Sciatic nerve (tissue), 2 donors: ENCODE results near the gene ZYX. TPM values are rescaled to one million over a fixed set of nuclear protein-coding genes. Genes with fewer than 3 reads are reported as not detected.

Experiments used
- ATAC-seq: fragments of 200-7000 bp; cut with Tn5 transposase; one replicate; pipeline ENCODE4 v1.9.1; 2020; ENCODE audit warnings: mild to moderate bottlenecking, moderate library complexity
- DNase-seq: peaks from one replicate; pipeline ENCODE4 v3.0.0-alpha.2; 2020; ENCODE audit warnings: low spot score
- intact Hi-C: fragments of 100-400 bp; cut with DNase I; formaldehyde crosslinking; loops from one replicate; pipeline ENCODE4 v1.14.2; 2022
- microRNA-seq: library from miRNA; unstranded; fragments of <30 nt; microRNA quantifications from one replicate; pipeline ENCODE4 v1.2.0, GENCODE V29; 2020
- total RNA-seq: library from RNA; stranded (reverse); fragmentation: NEBNext Ultra II Directional; extraction: Animal tissue kit (Norgen Biotek cat#: 25700); gene quantifications from one replicate; pipeline ENCODE4 v1.2.1, GENCODE V29; 2021
- donor health status: DM: no; HTN: no; CAD: no.
- donor health status: DM: no; HTN: no; CAD: no.

The ZYX gene
- total RNA-seq, 1 donor from 2014 or later, result 178 TPM

GRCh38 chr7:143431109-143431508 is 50.0 kb downstream of the ZYX start:
- no peak for ATAC-seq
- intact Hi-C loops, result no loop called here
- no peak for DNase-seq

- intact Hi-C loops, result no loop called here
- no peak for ATAC-seq
- DNase-seq, result no peak
Observed at GRCh38 chr7:143433759-143434158, 52.6 kb downstream of the ZYX start.

- ATAC-seq, result no peak
- intact Hi-C loops, result no loop called here
- DNase-seq, result no peak
Observed at GRCh38 chr7:143434660-143435059, 53.5 kb downstream of the ZYX start.

- ATAC-seq (no peak), DNase-seq (no peak)
- intact Hi-C loops, result no loop called here
Observed at GRCh38 chr7:143435266-143435665, 54.1 kb downstream of the ZYX start.

- DNase-seq, result no peak
- intact Hi-C loops, result no loop called here
- no peak for ATAC-seq
Observed at GRCh38 chr7:143436325-143436946, 55.3 kb downstream of the ZYX start.

- ATAC-seq (no peak), DNase-seq (no peak)
- intact Hi-C loops, result no loop called here
Observed at GRCh38 chr7:143437578-143437977, 56.4 kb downstream of the ZYX start.

- intact Hi-C loops, result no loop called here
- no peak for ATAC-seq
- no peak for DNase-seq
Observed at GRCh38 chr7:143439866-143440265, 58.7 kb downstream of the ZYX start.

Small RNA genes within 50 kb of the gene (microRNA-seq; reads per million reads assigned to microRNA genes)
- gene MIR6892, result not detected

Other genes with a start within 250 kb of the ZYX start
- gene PIP, start 249.3 kb upstream of the ZYX start, total RNA-seq, result not detected
- not detected for gene TAS2R39, start 197.9 kb upstream of the ZYX start, total RNA-seq
- gene TAS2R40, start 159.3 kb upstream of the ZYX start, total RNA-seq, result not detected
- 155 TPM for gene GSTK1, start 117.9 kb upstream of the ZYX start, total RNA-seq
- gene TMEM139, start 96.4 kb upstream of the ZYX start, total RNA-seq, result 10.9 TPM
- gene CASP2, start 93.0 kb upstream of the ZYX start, total RNA-seq, result 33.8 TPM
- gene CLCN1, start 65.2 kb upstream of the ZYX start, total RNA-seq, result not detected
- 2.6 TPM for gene FAM131B, start 18.6 kb upstream of the ZYX start, total RNA-seq
- gene EPHA1, start 27.5 kb downstream of the ZYX start, total RNA-seq, result 0.22 TPM
- 0.40 TPM for gene TAS2R60, start 62.1 kb downstream of the ZYX start, total RNA-seq
- not detected for gene TAS2R41, start 96.5 kb downstream of the ZYX start, total RNA-seq
- not detected for gene CTAGE15, start 190.5 kb downstream of the ZYX start, total RNA-seq
- gene TCAF2, start 239.6 kb downstream of the ZYX start, total RNA-seq, result 2.5 TPM